Endothelial cell (in vitro differentiated cells): ENCODE measurements around the gene ZNF579. TPM values are rescaled to one million over a fixed set of nuclear protein-coding genes. Genes with fewer than 3 reads are reported as not detected.

Experiments used
- DNase-seq: peaks from one replicate; pipeline ENCODE4 v3.0.0; 2021; ENCODE audit warnings: low spot score
- H3K27ac Mint-ChIP-seq: one replicate; pipeline ENCODE4 v1.8.0; 2021; ENCODE audit warnings: mixed read lengths, inconsistent platforms; ENCODE audit not compliant: unreplicated experiment
- H3K27me3 Mint-ChIP-seq: one replicate; pipeline ENCODE4 v1.8.0; 2021; ENCODE audit warnings: mild to moderate bottlenecking, moderate library complexity, mixed read lengths, inconsistent platforms; ENCODE audit not compliant: unreplicated experiment
- H3K36me3 Mint-ChIP-seq: one replicate; pipeline ENCODE4 v1.8.0; 2021; ENCODE audit warnings: mild to moderate bottlenecking, low read depth, mixed read lengths, inconsistent platforms; ENCODE audit not compliant: unreplicated experiment
- H3K4me1 Mint-ChIP-seq: one replicate; pipeline ENCODE4 v1.8.0; 2021; ENCODE audit warnings: mild to moderate bottlenecking, mixed read lengths, inconsistent platforms; ENCODE audit not compliant: unreplicated experiment
- H3K4me3 Mint-ChIP-seq: one replicate; pipeline ENCODE4 v1.8.0; 2021; ENCODE audit warnings: mild to moderate bottlenecking, mixed read lengths, inconsistent platforms; ENCODE audit not compliant: unreplicated experiment
- H3K9me3 Mint-ChIP-seq: one replicate; pipeline ENCODE4 v1.8.0; 2021; ENCODE audit warnings: mixed read lengths, inconsistent platforms; ENCODE audit not compliant: unreplicated experiment
- CTCF ChIP-seq: fragments of 200-600 bp; sonication (generic); IDR thresholded peaks from one replicate; pipeline ENCODE4 v1.5.0; 2021; ENCODE audit warnings: antibody characterized with exemption; ENCODE audit not compliant: unreplicated experiment
- total RNA-seq: library from RNA; stranded (reverse); fragmentation: NEBNext Ultra II Directional; extraction: Animal tissue kit (Norgen Biotek cat#: 25700); gene quantifications from one replicate; pipeline ENCODE4 v1.2.1, GENCODE V29; 2021; ENCODE audit not compliant: unreplicated experiment

ZNF579 gene
- total RNA-seq, 1 donor from 2014 or later, result 36.4 TPM

GRCh38 chr19:55530996-55531395, 49.7 kb downstream of the ZNF579 start:
- H3K27me3 Mint-ChIP-seq, result peaks cover 2% of the 10 kb centered on the region
- no peak overlapping the region for H3K27ac Mint-ChIP-seq
- TF ChIP-seq CTCF, result no peak
- no peak overlapping the region for H3K4me3 Mint-ChIP-seq
- H3K9me3 Mint-ChIP-seq, result no peaks in the 10 kb centered on the region
- no peak for DNase-seq
- no peaks in the 10 kb centered on the region for H3K4me1 Mint-ChIP-seq
- H3K36me3 Mint-ChIP-seq, result no peaks in the 10 kb centered on the region

- H3K4me3 Mint-ChIP-seq, result no peak overlapping the region
- H3K9me3 Mint-ChIP-seq, result no peaks in the 10 kb centered on the region
- no peaks in the 10 kb centered on the region for H3K27me3 Mint-ChIP-seq
- H3K27ac Mint-ChIP-seq, result no peak overlapping the region
- no peaks in the 10 kb centered on the region for H3K36me3 Mint-ChIP-seq
- H3K4me1 Mint-ChIP-seq, result no peaks in the 10 kb centered on the region
- no peak for TF ChIP-seq CTCF
- DNase-seq, result no peak
Measured at GRCh38 chr19:55529636-55530234, 50.9 kb downstream of the ZNF579 start.

- Mint-ChIP-seq H3K27me3 (no peaks in the 10 kb centered on the region), H3K27ac (no peak overlapping the region), H3K36me3 (no peaks in the 10 kb centered on the region), H3K9me3 (no peaks in the 10 kb centered on the region), H3K4me1 (no peaks in the 10 kb centered on the region), H3K4me3 (no peak overlapping the region)
- no peak for TF ChIP-seq CTCF
- DNase-seq, result no peak
Measured at GRCh38 chr19:55528030-55528803, 52.4 kb downstream of the ZNF579 start.

- no peak overlapping the region for H3K4me3 Mint-ChIP-seq
- H3K4me1 Mint-ChIP-seq, result no peaks in the 10 kb centered on the region
- no peak overlapping the region for H3K27ac Mint-ChIP-seq
- no peaks in the 10 kb centered on the region for H3K9me3 Mint-ChIP-seq
- H3K36me3 Mint-ChIP-seq, result no peaks in the 10 kb centered on the region
- H3K27me3 Mint-ChIP-seq, result no peaks in the 10 kb centered on the region
- no peak for DNase-seq
- no peak for TF ChIP-seq CTCF
Measured at GRCh38 chr19:55527197-55528029, 53.2 kb downstream of the ZNF579 start.

Other genes starting within 250 kb of the ZNF579 start
- 18.4 TPM for gene KMT5C, start 241.0 kb downstream of the ZNF579 start, total RNA-seq
- not detected for gene COX6B2, start 226.1 kb downstream of the ZNF579 start, total RNA-seq
- gene GARIN5B, start 217.6 kb downstream of the ZNF579 start, total RNA-seq, result not detected
- 0.21 TPM for gene IL11, start 210.4 kb downstream of the ZNF579 start, total RNA-seq
- gene TMEM190, start 204.0 kb downstream of the ZNF579 start, total RNA-seq, result not detected
- gene TMEM238, start 196.6 kb downstream of the ZNF579 start, total RNA-seq, result 0.64 TPM
- gene RPL28, start 194.9 kb downstream of the ZNF579 start, total RNA-seq, result 3,792 TPM
- 56.2 TPM for gene UBE2S, start 173.1 kb downstream of the ZNF579 start, total RNA-seq
- gene SHISA7, start 137.5 kb downstream of the ZNF579 start, total RNA-seq, result not detected
- 20.2 TPM for gene ISOC2, start 119.2 kb downstream of the ZNF579 start, total RNA-seq
- not detected for gene C19orf85, start 116.1 kb downstream of the ZNF579 start, total RNA-seq
- gene ZNF628, start 104.2 kb downstream of the ZNF579 start, total RNA-seq, result 8.7 TPM
- gene NAT14, start 95.7 kb downstream of the ZNF579 start, total RNA-seq, result 37.7 TPM
- 0.95 TPM for gene SSC5D, start 92.4 kb downstream of the ZNF579 start, total RNA-seq
- 0.69 TPM for gene SBK2, start 43.7 kb downstream of the ZNF579 start, total RNA-seq
- 3.6 TPM for gene SBK3, start 35.3 kb downstream of the ZNF579 start, total RNA-seq
- 21.5 TPM for gene FIZ1, start 18.7 kb upstream of the ZNF579 start, total RNA-seq
- gene ZNF524, start 19.4 kb upstream of the ZNF579 start, total RNA-seq, result 9.3 TPM
- gene ZNF865, start 24.8 kb upstream of the ZNF579 start, total RNA-seq, result 14.5 TPM
- gene ZNF784, start 43.7 kb upstream of the ZNF579 start, total RNA-seq, result 6.8 TPM
- gene ZNF580, start 60.2 kb upstream of the ZNF579 start, total RNA-seq, result 34.0 TPM
- gene ZNF581, start 62.8 kb upstream of the ZNF579 start, total RNA-seq, result 47.2 TPM
- 20.1 TPM for gene CCDC106, start 67.4 kb upstream of the ZNF579 start, total RNA-seq
- gene U2AF2, start 74.2 kb upstream of the ZNF579 start, total RNA-seq, result 219 TPM
- 250 TPM for gene EPN1, start 94.4 kb upstream of the ZNF579 start, total RNA-seq
- gene NLRP9, start 157.6 kb upstream of the ZNF579 start, total RNA-seq, result not detected
- gene RFPL4A, start 178.2 kb upstream of the ZNF579 start, total RNA-seq, result not detected
- not detected for gene RFPL4AL1, start 188.3 kb upstream of the ZNF579 start, total RNA-seq